Glutamatergic neuron (in vitro differentiated cells): ENCODE measurements around the gene TBKBP1. TPM values are rescaled to one million over a fixed set of nuclear protein-coding genes. Genes with fewer than 3 reads are reported as not detected.

Experiments used
- DNase-seq: peaks from one replicate; pipeline ENCODE4 v3.0.0; 2022
- H3K27ac Mint-ChIP-seq: one replicate; pipeline ENCODE4 v1.8.0; 2020; ENCODE audit warnings: mild to moderate bottlenecking, mixed read lengths, inconsistent platforms; ENCODE audit not compliant: unreplicated experiment
- H3K27me3 Mint-ChIP-seq: one replicate; pipeline ENCODE4 v1.8.0; 2020; ENCODE audit warnings: mild to moderate bottlenecking, moderate library complexity, mixed read lengths, inconsistent platforms; ENCODE audit not compliant: unreplicated experiment
- H3K36me3 Mint-ChIP-seq: one replicate; pipeline ENCODE4 v1.8.0; 2020; ENCODE audit warnings: mild to moderate bottlenecking, mixed read lengths, inconsistent platforms; ENCODE audit not compliant: unreplicated experiment
- H3K4me1 Mint-ChIP-seq: one replicate; pipeline ENCODE4 v1.8.0; 2020; ENCODE audit warnings: mild to moderate bottlenecking, low read depth, mixed read lengths, inconsistent platforms; ENCODE audit not compliant: unreplicated experiment
- H3K4me3 Mint-ChIP-seq: one replicate; pipeline ENCODE4 v1.8.0; 2020; ENCODE audit warnings: mild to moderate bottlenecking, mixed read lengths, inconsistent platforms; ENCODE audit not compliant: unreplicated experiment
- H3K9me3 Mint-ChIP-seq: one replicate; pipeline ENCODE4 v1.8.0; 2020; ENCODE audit warnings: mild to moderate bottlenecking, moderate library complexity, mixed read lengths, inconsistent platforms; ENCODE audit not compliant: unreplicated experiment
- total RNA-seq: library from RNA; stranded (reverse); fragmentation: NEBNext Ultra II Directional; extraction: Animal tissue kit (Norgen Biotek cat#: 25700); gene quantifications from one replicate; pipeline ENCODE4 v1.2.1, GENCODE V29; 2021; ENCODE audit not compliant: unreplicated experiment
- TF ChIP-seq, protein P1 (sequence below): fragments of 200-600 bp; sonication (generic); IDR thresholded peaks from one replicate; pipeline ENCODE4 v1.5.0; 2021; ENCODE audit not compliant: partially characterized antibody, unreplicated experiment

The TBKBP1 gene
- total RNA-seq, 1 donor from 2014 or later, result 30.7 TPM

DNA sequence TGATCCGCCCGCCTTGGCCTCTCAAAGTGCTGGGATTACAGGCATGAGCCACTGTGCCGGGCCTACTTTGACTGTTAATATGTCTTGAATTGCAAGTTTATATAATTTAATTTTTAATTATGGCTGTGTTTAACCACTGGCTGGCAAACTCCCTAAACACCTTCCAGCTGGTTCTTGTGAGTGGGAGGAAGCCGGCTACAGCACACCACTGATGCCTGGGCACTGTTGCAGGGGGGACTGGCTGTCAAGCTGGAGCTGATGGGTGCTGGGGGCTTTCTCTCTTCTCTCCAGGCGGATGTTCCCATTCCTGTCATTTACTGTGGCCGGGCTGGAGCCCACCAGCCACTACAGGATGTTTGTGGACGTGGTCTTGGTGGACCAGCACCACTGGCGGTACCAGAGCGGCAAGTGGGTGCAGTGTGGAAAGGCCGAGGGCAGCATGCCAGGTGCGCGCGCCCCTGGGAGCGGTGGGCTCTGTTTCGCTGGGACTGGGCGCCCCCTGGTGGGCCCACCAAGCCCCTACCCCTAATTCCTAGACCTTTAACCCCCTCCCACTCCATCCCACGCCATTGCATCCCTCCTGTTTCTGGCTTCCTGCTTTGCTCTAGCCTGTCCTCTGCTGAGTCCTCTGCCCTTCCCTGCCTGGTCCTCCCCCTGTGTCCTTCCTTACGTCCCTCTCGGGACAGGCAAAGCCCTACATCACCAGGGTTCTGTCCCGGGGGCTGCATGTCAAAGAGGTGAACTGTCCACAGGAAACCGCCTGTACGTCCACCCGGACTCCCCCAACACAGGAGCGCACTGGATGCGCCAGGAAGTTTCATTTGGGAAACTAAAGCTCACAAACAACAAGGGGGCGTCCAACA is 48.6 kb downstream of the TBKBP1 start:
- TF ChIP-seq, protein P1, sequence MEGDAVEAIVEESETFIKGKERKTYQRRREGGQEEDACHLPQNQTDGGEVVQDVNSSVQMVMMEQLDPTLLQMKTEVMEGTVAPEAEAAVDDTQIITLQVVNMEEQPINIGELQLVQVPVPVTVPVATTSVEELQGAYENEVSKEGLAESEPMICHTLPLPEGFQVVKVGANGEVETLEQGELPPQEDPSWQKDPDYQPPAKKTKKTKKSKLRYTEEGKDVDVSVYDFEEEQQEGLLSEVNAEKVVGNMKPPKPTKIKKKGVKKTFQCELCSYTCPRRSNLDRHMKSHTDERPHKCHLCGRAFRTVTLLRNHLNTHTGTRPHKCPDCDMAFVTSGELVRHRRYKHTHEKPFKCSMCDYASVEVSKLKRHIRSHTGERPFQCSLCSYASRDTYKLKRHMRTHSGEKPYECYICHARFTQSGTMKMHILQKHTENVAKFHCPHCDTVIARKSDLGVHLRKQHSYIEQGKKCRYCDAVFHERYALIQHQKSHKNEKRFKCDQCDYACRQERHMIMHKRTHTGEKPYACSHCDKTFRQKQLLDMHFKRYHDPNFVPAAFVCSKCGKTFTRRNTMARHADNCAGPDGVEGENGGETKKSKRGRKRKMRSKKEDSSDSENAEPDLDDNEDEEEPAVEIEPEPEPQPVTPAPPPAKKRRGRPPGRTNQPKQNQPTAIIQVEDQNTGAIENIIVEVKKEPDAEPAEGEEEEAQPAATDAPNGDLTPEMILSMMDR, result peak; percentile 88
- Mint-ChIP-seq H3K4me3 (no peak overlapping the region), H3K27ac (no peak overlapping the region), H3K36me3 (no peaks in the 10 kb centered on the region), H3K27me3 (no peaks in the 10 kb centered on the region), H3K9me3 (no peaks in the 10 kb centered on the region), H3K4me1 (no peaks in the 10 kb centered on the region)
- DNase-seq, result peak; percentile 77

DNA sequence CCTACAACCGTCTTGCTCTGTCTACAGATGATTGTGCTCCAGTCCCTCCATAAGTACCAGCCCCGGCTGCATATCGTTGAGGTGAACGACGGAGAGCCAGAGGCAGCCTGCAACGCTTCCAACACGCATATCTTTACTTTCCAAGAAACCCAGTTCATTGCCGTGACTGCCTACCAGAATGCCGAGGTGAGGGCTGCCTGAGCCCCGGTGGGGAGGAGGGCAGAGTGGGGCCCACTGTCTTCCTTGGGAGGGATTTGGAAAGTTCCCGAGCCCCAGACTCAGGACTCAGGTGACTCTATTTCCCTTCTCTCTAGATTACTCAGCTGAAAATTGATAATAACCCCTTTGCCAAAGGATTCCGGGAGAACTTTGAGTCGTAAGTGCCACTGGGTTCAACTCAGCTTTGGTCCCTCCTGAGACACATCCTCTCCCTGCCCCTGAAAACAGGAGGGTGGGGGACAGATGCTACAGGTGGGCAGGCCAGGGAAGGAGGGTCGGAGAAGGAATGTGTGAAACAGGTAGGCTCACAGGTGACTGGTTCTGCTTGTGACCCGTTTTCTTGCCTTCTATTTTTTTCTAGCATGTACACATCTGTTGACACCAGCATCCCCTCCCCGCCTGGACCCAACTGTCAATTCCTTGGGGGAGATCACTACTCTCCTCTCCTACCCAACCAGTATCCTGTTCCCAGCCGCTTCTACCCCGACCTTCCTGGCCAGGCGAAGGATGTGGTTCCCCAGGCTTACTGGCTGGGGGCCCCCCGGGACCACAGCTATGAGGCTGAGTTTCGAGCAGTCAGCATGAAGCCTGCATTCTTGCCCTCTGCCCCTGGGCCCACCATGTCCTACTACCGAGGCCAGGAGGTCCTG is 50.4 kb downstream of the TBKBP1 start:
- H3K4me1 Mint-ChIP-seq, result no peaks in the 10 kb centered on the region
- no peaks in the 10 kb centered on the region for H3K36me3 Mint-ChIP-seq
- H3K27ac Mint-ChIP-seq, result no peak overlapping the region
- no peaks in the 10 kb centered on the region for H3K9me3 Mint-ChIP-seq
- H3K27me3 Mint-ChIP-seq, result no peaks in the 10 kb centered on the region
- no peak for DNase-seq
- TF ChIP-seq, protein P1, result no peak
- H3K4me3 Mint-ChIP-seq, result no peak overlapping the region

DNA sequence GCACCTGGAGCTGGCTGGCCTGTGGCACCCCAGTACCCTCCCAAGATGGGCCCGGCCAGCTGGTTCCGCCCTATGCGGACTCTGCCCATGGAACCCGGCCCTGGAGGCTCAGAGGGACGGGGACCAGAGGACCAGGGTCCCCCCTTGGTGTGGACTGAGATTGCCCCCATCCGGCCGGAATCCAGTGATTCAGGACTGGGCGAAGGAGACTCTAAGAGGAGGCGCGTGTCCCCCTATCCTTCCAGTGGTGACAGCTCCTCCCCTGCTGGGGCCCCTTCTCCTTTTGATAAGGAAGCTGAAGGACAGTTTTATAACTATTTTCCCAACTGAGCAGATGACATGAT is 51.0 kb downstream of the TBKBP1 start:
- H3K4me1 Mint-ChIP-seq, result no peaks in the 10 kb centered on the region
- DNase-seq, result no peak
- H3K36me3 Mint-ChIP-seq, result no peaks in the 10 kb centered on the region
- H3K27me3 Mint-ChIP-seq, result no peaks in the 10 kb centered on the region
- H3K9me3 Mint-ChIP-seq, result no peaks in the 10 kb centered on the region
- TF ChIP-seq, protein P1, result no peak
- no peak overlapping the region for H3K27ac Mint-ChIP-seq
- no peak overlapping the region for H3K4me3 Mint-ChIP-seq

DNA sequence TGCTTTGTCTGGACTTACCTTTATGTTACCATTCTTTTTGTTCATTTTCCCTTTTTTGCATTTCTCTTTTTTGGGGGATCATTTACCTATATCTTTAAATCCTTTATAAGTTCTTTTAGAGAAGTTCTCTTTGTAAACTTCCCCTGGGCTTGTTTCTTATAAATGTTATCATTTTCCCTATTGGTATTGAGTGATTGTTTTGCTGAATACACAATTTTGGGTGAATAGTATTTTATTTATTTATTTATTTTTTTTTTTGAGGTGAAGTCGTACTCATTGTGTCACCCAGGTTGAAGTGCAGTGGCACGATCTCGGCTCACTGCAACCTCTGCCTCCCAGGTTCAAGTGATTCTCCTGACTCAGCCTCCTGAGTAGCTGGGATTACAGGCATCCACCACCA is 57.5 kb downstream of the TBKBP1 start:
- TF ChIP-seq, protein P1, result no peak
- DNase-seq, result no peak
- H3K27me3 Mint-ChIP-seq, result peaks cover 1% of the 10 kb centered on the region
- H3K36me3 Mint-ChIP-seq, result no peaks in the 10 kb centered on the region
- no peaks in the 10 kb centered on the region for H3K4me1 Mint-ChIP-seq
- H3K27ac Mint-ChIP-seq, result no peak overlapping the region
- no peak overlapping the region for H3K4me3 Mint-ChIP-seq
- no peaks in the 10 kb centered on the region for H3K9me3 Mint-ChIP-seq
